PC-9 (cell line): ENCODE data around the gene TTLL1. TPM values are rescaled to one million over a fixed set of nuclear protein-coding genes. Genes with fewer than 3 reads are reported as not detected.

ENCODE experiments used
- BruUV-seq: library from RNA; stranded (reverse); fragments of 400-500 nt; replicated peaks from 2 replicates; lab custom pipeline; 2021; lab: Mats Ljungman, UMichigan
- CTCF ChIA-PET: fragments of 300-600 bp; sonication (Branson Sonifier 250); formaldehyde crosslinking; loops from one replicate; lab custom pipeline; 2022; ENCODE audit warnings: antibody characterized with exemption; lab: Charles Lee
- POLR2A ChIA-PET: fragments of 300-600 bp; sonication (Branson Sonifier 250); formaldehyde crosslinking; loops from one replicate; lab custom pipeline; 2022; ENCODE audit warnings: antibody characterized with exemption; ENCODE audit not compliant: unreplicated experiment; lab: Charles Lee
- DNase-seq, 2 experiments: peaks; one replicate each; pipeline versions ENCODE4 v3.0.0 to v3.0.0-alpha.2; 2015 to 2022; ENCODE audit warnings: mixed read lengths in 1 of 2
- H2AFZ ChIP-seq: fragments of 200-600 bp; sonication (generic); 2 replicates; pipeline ENCODE4 v1.8.1; 2017; ENCODE audit warnings: antibody characterized with exemption
- H3F3A ChIP-seq: fragments of 200-600 bp; sonication (generic); 2 replicates; pipeline ENCODE4 v1.8.1; 2017; ENCODE audit warnings: antibody characterized with exemption, mild to moderate bottlenecking, low read depth; ENCODE audit not compliant: insufficient read depth
- H3K27ac ChIP-seq: fragments of 200-600 bp; sonication (generic); 2 replicates; pipeline ENCODE4 v1.6.1; 2016; ENCODE audit warnings: mixed run types
- H3K27me3 ChIP-seq: fragments of 200-600 bp; sonication (generic); 2 replicates; pipeline ENCODE4 v1.6.1; 2016; ENCODE audit warnings: low read depth, mixed run types; ENCODE audit not compliant: insufficient read depth
- H3K36me3 ChIP-seq: fragments of 200-600 bp; sonication (generic); 2 replicates; pipeline ENCODE4 v1.6.1; 2016; ENCODE audit warnings: low read depth, mixed run types
- H3K4me1 ChIP-seq: fragments of 200-600 bp; sonication (generic); replicated peaks from 2 replicates; pipeline ENCODE4 v1.6.1; 2016; ENCODE audit warnings: mixed run types; ENCODE audit not compliant: insufficient read depth
- H3K4me2 ChIP-seq: fragments of 200-600 bp; sonication (generic); 2 replicates; pipeline ENCODE4 v1.6.1; 2017; ENCODE audit warnings: mixed run types
- H3K4me3 ChIP-seq: fragments of 200-600 bp; sonication (generic); 2 replicates; pipeline ENCODE4 v1.6.1; 2016; ENCODE audit warnings: mixed run types
- H3K79me2 ChIP-seq: fragments of 200-600 bp; sonication (generic); 2 replicates; pipeline ENCODE4 v1.6.1; 2017; ENCODE audit warnings: low read depth, mixed run types
- H3K9me2 ChIP-seq: fragments of 200-600 bp; sonication (generic); 2 replicates; pipeline ENCODE4 v1.8.1; 2017; ENCODE audit warnings: mild to moderate bottlenecking; ENCODE audit not compliant: insufficient read depth
- H3K9me3 ChIP-seq: fragments of 200-600 bp; sonication (generic); 2 replicates; pipeline ENCODE4 v1.8.1; 2016; ENCODE audit warnings: low read depth; ENCODE audit not compliant: insufficient read depth
- H4K20me1 ChIP-seq: fragments of 200-600 bp; sonication (generic); 2 replicates; pipeline ENCODE4 v1.8.1; 2017; ENCODE audit not compliant: insufficient read depth
- EZH2 ChIP-seq: fragments of 200-600 bp; sonication (generic); IDR thresholded peaks from 2 replicates; pipeline ENCODE4 v1.8.0; 2017; ENCODE audit warnings: antibody characterized with exemption, low read depth
- intact Hi-C: fragments of 100-400 bp; cut with micrococcal nuclease; formaldehyde crosslinking; loops from one replicate; pipeline ENCODE4 v1.10.0; 2022; ENCODE audit not compliant: unreplicated experiment
- total RNA-seq: library from RNA; stranded (reverse); gene quantifications from 2 replicates; pipeline ENCODE4 v1.2.3, GENCODE V29; 2021
- TF ChIP-seq, protein P1 (sequence below): fragments of 200-600 bp; sonication (generic); conservative IDR thresholded peaks from 2 replicates; pipeline ENCODE4 v1.6.1; 2017; ENCODE audit warnings: mixed run types, antibody characterized with exemption, mild to moderate bottlenecking, moderate library complexity

The TTLL1 gene
- total RNA-seq, 1 experiment from 2014 or later = 7.8 TPM

DNA sequence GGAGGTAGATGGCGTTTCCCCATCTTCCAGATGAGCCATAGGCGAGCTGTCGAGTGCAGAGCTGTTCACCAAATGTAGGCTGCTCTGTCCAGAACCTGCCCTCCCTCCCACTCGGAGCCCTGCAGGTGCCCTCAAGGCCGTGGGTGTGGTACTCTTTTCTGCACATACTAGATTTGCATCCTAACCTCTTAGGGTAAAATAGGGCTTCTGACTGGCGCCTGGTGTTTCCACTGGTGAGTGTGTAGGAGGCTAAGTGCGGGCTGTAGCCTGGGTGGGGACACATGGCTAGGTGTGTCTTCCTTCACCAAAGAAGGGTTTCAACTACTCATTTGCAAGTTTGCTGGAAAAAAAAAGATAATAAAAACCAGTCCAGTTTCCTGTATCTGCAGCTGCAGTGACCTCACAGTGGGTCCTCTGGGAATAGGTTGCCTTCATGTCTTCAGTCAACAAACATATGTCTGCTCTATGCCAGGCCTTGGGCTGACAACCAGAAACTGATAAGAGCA lies 29.8 kb upstream of the TTLL1 start:
- no TSS peak for BruUV-seq
- CTCF ChIA-PET = interaction anchor here (0.6 kb wide), 1 partner anchor 429 kb away, joined by 4 read pairs; no protein-coding TSS in a partner anchor

DNA sequence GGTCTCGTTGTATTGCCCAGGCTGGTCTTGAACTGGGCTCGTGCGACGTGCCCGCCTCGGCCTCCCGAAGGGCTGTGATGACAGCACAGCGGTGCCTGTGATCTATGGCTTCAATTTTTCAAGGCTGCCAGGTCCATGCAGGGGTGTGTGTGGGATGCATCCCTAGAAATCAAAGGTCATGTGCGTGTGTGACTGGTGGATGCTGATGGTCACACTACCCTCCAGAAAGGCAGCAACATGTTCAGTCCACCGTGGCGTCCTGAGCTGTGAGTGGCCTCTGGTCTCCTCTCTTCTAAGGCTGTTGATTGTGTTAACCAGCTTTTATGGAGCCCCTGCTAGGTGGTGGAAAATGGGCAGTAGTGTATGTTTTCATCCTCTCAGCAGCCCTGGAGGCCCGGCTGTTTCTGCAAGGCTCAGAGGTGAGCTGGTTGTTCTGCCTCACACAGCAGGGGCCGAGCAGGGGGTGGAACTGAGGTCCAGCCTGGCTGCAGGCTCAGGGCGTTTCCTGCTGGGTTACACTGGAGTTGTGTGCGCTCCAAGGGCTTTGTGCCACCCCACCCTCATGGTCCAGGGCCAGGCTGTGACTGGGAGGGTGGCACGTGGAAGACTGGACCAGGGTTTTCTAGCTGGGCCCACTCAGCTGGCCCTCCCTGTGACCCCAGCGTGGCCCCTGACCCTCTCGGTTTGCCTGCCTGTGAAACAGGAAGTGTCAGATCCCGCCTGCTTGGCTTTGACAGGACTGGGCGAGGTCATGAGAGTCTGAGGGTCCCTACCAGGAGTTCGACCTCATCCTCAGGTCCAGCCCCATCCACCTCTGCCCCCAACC lies 29.0 kb upstream of the TTLL1 start:
- no peak overlapping the region for H2AFZ ChIP-seq
- intact Hi-C loops = no loop called here
- H3K4me3 ChIP-seq = no peak overlapping the region
- no peak overlapping the region for H3K4me2 ChIP-seq
- peak in 1 of 2 experiments; percentile 27 for DNase-seq
- no peaks in the 10 kb centered on the region for H3K36me3 ChIP-seq
- no peaks in the 10 kb centered on the region for H3K79me2 ChIP-seq
- H3F3A ChIP-seq = no peaks in the 10 kb centered on the region; the same call in 1 of the 2 replicates
- H3K9me3 ChIP-seq = no peaks in the 10 kb centered on the region
- POLR2A ChIA-PET = no interaction called here
- no peaks in the 10 kb centered on the region for H4K20me1 ChIP-seq
- H3K4me1 ChIP-seq = peaks cover 13% of the 10 kb centered on the region; the same call in 1 of the 2 replicates
- no TSS peak for BruUV-seq
- H3K9me2 ChIP-seq = no peaks in the 10 kb centered on the region
- no peaks in the 10 kb centered on the region for H3K27me3 ChIP-seq
- TF ChIP-seq, protein P1, sequence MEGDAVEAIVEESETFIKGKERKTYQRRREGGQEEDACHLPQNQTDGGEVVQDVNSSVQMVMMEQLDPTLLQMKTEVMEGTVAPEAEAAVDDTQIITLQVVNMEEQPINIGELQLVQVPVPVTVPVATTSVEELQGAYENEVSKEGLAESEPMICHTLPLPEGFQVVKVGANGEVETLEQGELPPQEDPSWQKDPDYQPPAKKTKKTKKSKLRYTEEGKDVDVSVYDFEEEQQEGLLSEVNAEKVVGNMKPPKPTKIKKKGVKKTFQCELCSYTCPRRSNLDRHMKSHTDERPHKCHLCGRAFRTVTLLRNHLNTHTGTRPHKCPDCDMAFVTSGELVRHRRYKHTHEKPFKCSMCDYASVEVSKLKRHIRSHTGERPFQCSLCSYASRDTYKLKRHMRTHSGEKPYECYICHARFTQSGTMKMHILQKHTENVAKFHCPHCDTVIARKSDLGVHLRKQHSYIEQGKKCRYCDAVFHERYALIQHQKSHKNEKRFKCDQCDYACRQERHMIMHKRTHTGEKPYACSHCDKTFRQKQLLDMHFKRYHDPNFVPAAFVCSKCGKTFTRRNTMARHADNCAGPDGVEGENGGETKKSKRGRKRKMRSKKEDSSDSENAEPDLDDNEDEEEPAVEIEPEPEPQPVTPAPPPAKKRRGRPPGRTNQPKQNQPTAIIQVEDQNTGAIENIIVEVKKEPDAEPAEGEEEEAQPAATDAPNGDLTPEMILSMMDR = no peak
- no peak overlapping the region for H3K27ac ChIP-seq
- CTCF ChIA-PET = interaction anchor here (0.6 kb wide), 1 partner anchor 429 kb away, joined by 4 read pairs; no protein-coding TSS in a partner anchor

More for the DNA sequence above, 29.8 kb upstream of the TTLL1 start:
- intact Hi-C loops = no loop called here
- no peak for DNase-seq
- H2AFZ ChIP-seq = no peak overlapping the region
- H3K27ac ChIP-seq = no peak overlapping the region
- no peak for TF ChIP-seq EZH2
- TF ChIP-seq, protein P1 = no peak
- no peaks in the 10 kb centered on the region for H3K79me2 ChIP-seq
- POLR2A ChIA-PET = no interaction called here
- H3F3A ChIP-seq = no peaks in the 10 kb centered on the region; the same call in 1 of the 2 replicates
- no peaks in the 10 kb centered on the region for H3K27me3 ChIP-seq
- H3K9me3 ChIP-seq = no peaks in the 10 kb centered on the region
- H4K20me1 ChIP-seq = no peaks in the 10 kb centered on the region
- no peaks in the 10 kb centered on the region for H3K36me3 ChIP-seq
- no peak overlapping the region for H3K4me3 ChIP-seq
- no peaks in the 10 kb centered on the region for H3K9me2 ChIP-seq
- no peak overlapping the region for H3K4me2 ChIP-seq
- H3K4me1 ChIP-seq = peaks cover 10% of the 10 kb centered on the region; the same call in 1 of the 2 replicates

DNA sequence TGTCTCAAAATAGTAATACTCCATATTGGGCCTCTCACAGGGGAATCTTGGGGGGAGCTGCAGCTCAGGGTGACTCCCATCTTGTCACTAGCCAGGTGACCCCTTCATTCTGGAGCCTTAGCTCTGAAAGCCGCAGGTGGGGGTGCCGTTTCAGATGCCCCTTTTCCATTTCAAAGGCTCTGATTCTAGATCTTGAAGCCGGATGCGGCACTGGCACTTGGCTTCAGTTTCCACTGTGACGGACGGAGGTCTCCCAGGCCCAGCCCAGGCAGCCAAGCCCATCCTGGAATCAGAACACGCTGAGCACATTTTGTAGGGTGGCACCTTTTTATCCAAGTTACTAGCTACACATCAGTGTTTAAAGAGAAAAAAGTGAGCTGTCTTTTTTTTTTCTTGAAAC lies 27.7 kb upstream of the TTLL1 start:
- no peaks in the 10 kb centered on the region for H3F3A ChIP-seq
- H3K4me2 ChIP-seq = no peak overlapping the region
- no peak overlapping the region for H3K4me3 ChIP-seq
- intact Hi-C loops = no loop called here
- H4K20me1 ChIP-seq = no peaks in the 10 kb centered on the region
- no peak for DNase-seq
- H3K27me3 ChIP-seq = no peaks in the 10 kb centered on the region
- no peak overlapping the region for H2AFZ ChIP-seq
- no peaks in the 10 kb centered on the region for H3K9me2 ChIP-seq
- no peaks in the 10 kb centered on the region for H3K79me2 ChIP-seq
- H3K4me1 ChIP-seq = peaks cover 13% of the 10 kb centered on the region; the same call in 1 of the 2 replicates
- ChIA-PET CTCF (interaction anchor here (0.6 to 0.7 kb wide), 2 partner anchors 51 to 660 kb away, joined by 3 to 9 read pairs; no protein-coding TSS in a partner anchor), POLR2A (interaction anchor here (0.7 kb wide), 1 partner anchor 16 kb away, joined by 8 read pairs; no protein-coding TSS in a partner anchor)
- H3K27ac ChIP-seq = no peak overlapping the region
- no peaks in the 10 kb centered on the region for H3K36me3 ChIP-seq
- no peak for TF ChIP-seq EZH2
- TF ChIP-seq, protein P1 = no peak
- BruUV-seq = no TSS peak
- no peaks in the 10 kb centered on the region for H3K9me3 ChIP-seq
